A549 (cell line): ENCODE measurements around the gene CUX1.

Experiments used
- CEBPB ChIP-seq, 2 experiments: fragments of >200 bp in 1 of 2; sonication (Bioruptor Twin) in 1 of 2; formaldehyde crosslinking in 1 of 2; IDR thresholded peaks; 2 replicates each; pipeline ENCODE4 v1.6.1; 2012 to 2016
- CHD2 ChIP-seq: fragments of 150-350 bp; IDR thresholded peaks from 2 replicates; pipeline ENCODE4 v1.6.1; 2014; ENCODE audit warnings: low read length; ENCODE audit not compliant: partially characterized antibody
- CTCF ChIP-seq: fragments of >200 bp; sonication (Bioruptor Twin); formaldehyde crosslinking; IDR thresholded peaks from 3 replicates; pipeline ENCODE4 v1.5.1; 2016
- MYC ChIP-seq: IDR thresholded peaks from 2 replicates; pipeline ENCODE4 v1.6.1; 2012; ENCODE audit warnings: mild to moderate bottlenecking, inconsistent platforms, low read length, improper control_type of control experiment, borderline replicate concordance
- PHF8 ChIP-seq: fragments of 200-600 bp; sonication (generic); IDR thresholded peaks from 2 replicates; pipeline ENCODE4 v1.6.1; 2016; ENCODE audit warnings: low read depth, mild to moderate bottlenecking, antibody characterized with exemption, moderate library complexity, borderline replicate concordance
- POLR2A ChIP-seq: IDR thresholded peaks from 2 replicates; pipeline ENCODE4 v1.6.1; 2012; ENCODE audit warnings: mild to moderate bottlenecking, low read length
- RFX5 ChIP-seq: fragments of 450-650 bp; IDR thresholded peaks from 2 replicates; pipeline ENCODE4 v1.7.1; 2014; ENCODE audit warnings: antibody characterized with exemption, mild to moderate bottlenecking, moderate library complexity
- SMC3 ChIP-seq: fragments of >200 bp; sonication (Bioruptor Twin); formaldehyde crosslinking; IDR thresholded peaks from 3 replicates; pipeline ENCODE4 v1.6.1; 2018; ENCODE audit warnings: inconsistent platforms

- no peak for TF ChIP-seq CTCF
- TF ChIP-seq CHD2 = no peak
- TF ChIP-seq POLR2A = no peak
- no peak for TF ChIP-seq RFX5
- no peak for TF ChIP-seq MYC
- no peak for TF ChIP-seq CEBPB (IDR thresholded peaks at IDR 0.05)
- TF ChIP-seq PHF8 = no peak
- TF ChIP-seq SMC3 = no peak
These were observed 12.4 kb downstream of the CUX1 start for GRCh38 chr7:101829821-101830220.
